Erythroblast (primary cell): ENCODE results near the gene TPD52L1.

Source experiments
- GATA1 ChIP-seq: IDR thresholded peaks from 2 replicates; pipeline ENCODE4 v1.6.1; 2011; ENCODE audit warnings: low read depth, mild to moderate bottlenecking, control low read depth, low read length, moderate library complexity
- POLR2A ChIP-seq: IDR thresholded peaks from 2 replicates; pipeline ENCODE4 v1.6.1; 2011; ENCODE audit warnings: mild to moderate bottlenecking, low read length

DNA sequence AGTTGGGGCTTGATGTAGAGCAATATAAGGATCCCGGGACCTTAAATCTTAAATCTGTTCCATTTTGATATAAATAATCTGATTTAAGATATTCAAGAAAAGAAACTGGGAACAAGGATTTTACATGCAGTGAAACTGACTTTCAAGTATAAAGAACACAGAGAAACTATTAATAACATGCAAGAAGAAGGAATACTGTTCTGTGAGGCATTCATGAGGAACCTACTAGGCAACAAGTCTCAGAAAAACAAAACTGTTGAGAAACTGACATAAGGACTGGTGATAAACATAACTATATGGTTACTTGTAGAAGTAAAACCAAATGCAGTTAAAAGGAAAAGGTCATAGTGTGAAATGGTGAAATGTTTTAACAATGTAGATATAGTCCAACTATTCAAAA lies 132.4 kb downstream of the TPD52L1 start:
- TF ChIP-seq POLR2A (no peak), GATA1 (no peak)
